ENCODE measurements around the gene MROH9. TPM values are rescaled to one million over a fixed set of nuclear protein-coding genes. Genes with fewer than 3 reads are reported as not detected.

MROH9 gene
- total and polyA plus RNA-seq, 11 donors, result not detected

DNA sequence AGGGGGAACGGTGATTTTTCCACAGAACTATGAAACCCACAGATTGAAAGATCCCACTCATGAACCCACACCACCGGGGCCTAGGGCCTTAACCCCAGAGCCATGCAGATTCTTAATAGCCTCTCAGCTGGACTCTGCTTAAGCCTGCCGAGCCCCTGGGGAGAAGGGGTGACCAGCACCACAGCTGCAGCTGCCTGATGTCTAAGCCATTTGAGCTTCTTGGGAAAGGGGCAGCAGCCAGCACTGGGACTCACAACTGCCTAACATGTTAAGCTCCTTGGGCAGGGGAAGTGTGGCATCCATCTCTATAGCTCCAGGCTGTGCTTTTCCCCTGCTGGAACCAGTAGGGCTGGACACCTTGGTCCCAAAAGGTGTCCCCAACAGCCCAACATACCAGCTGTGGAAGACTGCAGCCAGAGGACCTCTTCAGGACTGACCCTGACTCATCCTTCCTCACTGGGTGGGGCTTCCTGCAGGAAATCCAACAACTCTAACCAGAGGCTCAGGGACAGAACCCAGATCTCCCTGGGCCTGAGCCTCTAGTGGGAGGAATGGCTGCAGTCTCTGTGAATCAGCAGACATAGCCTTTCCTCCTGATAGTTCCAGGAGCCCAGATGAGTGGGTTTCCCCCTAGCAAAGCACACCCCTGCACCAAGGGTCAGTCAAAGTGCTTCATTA, 120.8 kb downstream of the MROH9 start:
- ATAC-seq (no peak), DNase-seq (peak in 1 of 5 donors; percentile 30)
- no peak overlapping the region for H3K4me3 ChIP-seq
- no peaks in the 10 kb centered on the region for H3K36me3 ChIP-seq
- peaks cover 0 to 17% (median 0%) of the 10 kb centered on the region in 12 donors for H3K9me3 ChIP-seq
- no peaks in the 10 kb centered on the region for H3K27me3 ChIP-seq
- H3K4me1 ChIP-seq, result no peaks in the 10 kb centered on the region
- intact Hi-C loops (cut with DNase I), result no loop called here
- no peak overlapping the region for H3K27ac ChIP-seq
- WGBS, 4 donors, result 89 to 94% (median 91%) methylated on average over 2 to 3 of the region's 3 CpGs
- TF ChIP-seq POLR2A (IDR thresholded peaks at IDR 0.05) (no peak), CTCF (IDR thresholded peaks at IDR 0.05) (no peak)

DNA sequence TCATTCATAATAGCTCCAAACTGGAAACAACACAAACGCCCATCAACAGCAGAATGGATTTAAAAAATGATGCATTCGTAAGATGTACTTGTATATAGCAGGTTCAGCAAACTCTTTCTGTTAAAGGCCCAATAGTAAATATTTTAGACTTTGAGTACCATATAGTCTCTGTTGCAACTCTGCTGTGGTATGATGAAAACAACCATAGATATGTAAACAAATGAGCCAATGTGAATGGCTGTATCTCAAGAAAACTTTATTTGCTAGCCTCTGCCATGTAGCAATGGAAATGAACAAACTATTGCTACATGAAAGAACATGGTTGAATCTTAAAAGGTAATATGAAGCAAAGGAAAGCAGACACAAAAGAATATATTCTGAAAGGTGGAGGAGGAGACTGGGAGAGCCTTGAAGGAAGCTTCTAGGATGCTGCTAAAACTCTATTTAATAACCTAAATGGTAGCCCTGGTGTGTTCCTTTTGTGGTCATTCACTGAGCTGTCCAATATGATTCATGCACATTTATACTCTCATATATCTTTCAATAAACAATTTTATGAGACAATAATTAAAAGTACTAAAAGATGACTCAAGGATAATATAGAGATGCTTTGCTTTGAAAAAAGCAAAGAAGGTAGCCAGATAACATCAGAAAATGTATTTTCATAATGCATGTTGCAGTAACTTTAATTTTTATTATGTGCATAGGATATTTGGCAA, 126.2 kb downstream of the MROH9 start:
- intact Hi-C loops (cut with DNase I), result no loop called here
- Histone ChIP-seq H3K36me3 (no peaks in the 10 kb centered on the region), H3K4me1 (no peaks in the 10 kb centered on the region), H3K9me3 (peaks cover 0 to 17% (median 0%) of the 10 kb centered on the region in 12 donors), H3K27ac (no peak overlapping the region), H3K27me3 (no peaks in the 10 kb centered on the region), H3K4me3 (no peak overlapping the region)
- TF ChIP-seq CTCF (IDR thresholded peaks at IDR 0.05) (no peak), POLR2A (IDR thresholded peaks at IDR 0.05) (no peak)
- WGBS, 4 donors, result 72 to 77% (median 73%) methylated on average over 2 of the region's 2 CpGs
- DNase-seq (no peak), ATAC-seq (no peak)

GRCh38 chr1:171062902-171063301, 127.6 kb downstream of the MROH9 start:
- Histone ChIP-seq H3K36me3 (no peaks in the 10 kb centered on the region), H3K4me3 (no peak overlapping the region), H3K27ac (no peak overlapping the region), H3K27me3 (no peaks in the 10 kb centered on the region), H3K4me1 (no peaks in the 10 kb centered on the region), H3K9me3 (peaks cover 0 to 7% (median 0%) of the 10 kb centered on the region in 12 donors)
- DNase-seq (no peak), ATAC-seq (no peak)
- no peak for TF ChIP-seq CTCF (IDR thresholded peaks at IDR 0.05)
- no peak for TF ChIP-seq POLR2A (IDR thresholded peaks at IDR 0.05)
- 82 to 89% (median 86%) methylated on average over 4 of the region's 4 CpGs for WGBS, 4 donors
- intact Hi-C loops (cut with DNase I), result no loop called here

DNA sequence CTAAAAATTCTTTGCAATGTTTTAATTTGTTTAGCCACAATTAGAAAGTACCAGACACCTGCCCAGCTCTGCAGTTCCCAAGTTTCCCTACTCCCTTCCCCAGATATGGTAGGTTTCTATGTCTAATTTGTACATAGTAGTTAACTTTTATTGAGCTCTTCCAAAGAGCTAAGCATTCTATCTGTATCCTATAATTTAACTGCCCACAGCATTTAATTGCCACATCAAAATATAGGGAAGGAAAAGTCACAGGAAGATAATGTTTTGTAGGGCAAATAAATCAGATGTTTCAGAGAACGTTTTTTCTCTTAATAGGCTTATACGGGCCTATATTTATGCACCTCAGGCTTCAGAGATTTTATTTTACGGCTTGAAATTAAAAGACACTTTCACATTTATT, 139.7 kb downstream of the MROH9 start:
- no peak overlapping the region for H3K27ac ChIP-seq
- TF ChIP-seq CTCF (IDR thresholded peaks at IDR 0.05), result no peak
- no peak for TF ChIP-seq POLR2A (IDR thresholded peaks at IDR 0.05)
- H3K9me3 ChIP-seq, result no peaks in the 10 kb centered on the region
- ATAC-seq (no peak), DNase-seq (no peak)
- no peaks in the 10 kb centered on the region for H3K27me3 ChIP-seq
- no peaks in the 10 kb centered on the region for H3K4me1 ChIP-seq
- WGBS, 4 donors, result 85 to 87% (median 86%) methylated on average over 3 of the region's 3 CpGs
- no peak overlapping the region for H3K4me3 ChIP-seq
- no peaks in the 10 kb centered on the region for H3K36me3 ChIP-seq
- intact Hi-C loops (cut with DNase I), result loop anchor here in 1 of 10 donors (5.0 kb wide), 1 partner anchor 237 kb away; the partner anchor contains the start of gene FMO4
